T1000 (cell line): ENCODE results near the gene SSR3.

Experiments
- DNase-seq: peaks from one replicate; lab custom pipeline; 2025; ENCODE audit warnings: mixed read lengths; lab: John Stamatoyannopoulos, UW

SSR3 gene

DNA sequence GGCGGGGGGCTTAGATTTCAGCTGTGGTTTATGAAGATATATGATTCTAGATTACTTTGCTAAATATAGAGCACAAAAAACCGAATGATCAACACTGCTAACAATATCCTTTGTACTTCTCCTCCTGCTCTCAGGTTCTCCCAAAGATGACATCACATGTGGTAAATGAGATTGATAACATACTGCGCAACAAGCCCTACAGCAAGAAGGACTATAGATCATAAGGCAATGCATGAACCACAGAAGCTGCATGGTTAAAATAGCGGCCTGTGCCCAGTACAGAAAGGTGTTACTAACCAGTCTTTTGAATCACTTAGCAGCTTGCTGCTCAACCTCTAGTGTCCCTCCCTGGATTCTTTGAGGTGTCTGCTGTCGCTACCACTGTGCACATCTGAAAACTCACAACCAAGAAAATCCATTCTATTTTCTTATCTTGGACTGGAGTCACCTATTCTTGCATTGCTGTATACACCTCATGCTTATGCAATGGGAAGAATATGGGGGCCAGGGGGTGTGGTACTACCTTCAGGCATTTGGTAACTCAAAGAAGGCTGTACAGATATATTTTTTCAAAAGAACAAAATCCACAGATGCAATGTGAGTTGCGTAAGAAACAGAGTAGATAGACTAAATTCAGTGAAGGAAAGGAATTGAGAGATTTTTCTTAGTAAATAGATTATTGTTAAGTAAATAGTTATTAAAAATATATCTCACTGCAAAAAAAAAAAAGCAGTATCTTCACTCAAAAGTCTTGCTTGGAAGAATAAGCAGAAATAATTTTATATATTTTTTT, 18.2 kb downstream of the SSR3 start:
- DNase-seq: no peak

DNA sequence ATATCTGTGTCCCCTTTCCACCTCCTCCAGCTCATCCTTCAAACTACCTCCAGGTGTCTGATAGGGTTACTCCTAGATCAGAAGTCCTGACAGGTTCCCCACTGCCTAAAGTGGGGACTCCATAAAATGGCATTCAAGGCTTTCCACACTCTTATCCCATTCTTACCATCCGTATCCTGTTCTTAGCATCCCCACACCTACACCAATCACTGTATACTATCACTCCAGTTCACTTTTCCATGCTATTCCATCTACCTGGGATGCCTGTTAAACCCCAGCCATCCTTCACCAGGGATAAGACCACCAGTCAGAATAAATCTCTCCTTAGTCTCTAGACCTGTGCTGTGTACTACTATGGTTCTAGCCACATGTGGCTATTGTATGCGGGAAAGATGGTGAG, 19.1 kb downstream of the SSR3 start:
- no peak for DNase-seq

DNA sequence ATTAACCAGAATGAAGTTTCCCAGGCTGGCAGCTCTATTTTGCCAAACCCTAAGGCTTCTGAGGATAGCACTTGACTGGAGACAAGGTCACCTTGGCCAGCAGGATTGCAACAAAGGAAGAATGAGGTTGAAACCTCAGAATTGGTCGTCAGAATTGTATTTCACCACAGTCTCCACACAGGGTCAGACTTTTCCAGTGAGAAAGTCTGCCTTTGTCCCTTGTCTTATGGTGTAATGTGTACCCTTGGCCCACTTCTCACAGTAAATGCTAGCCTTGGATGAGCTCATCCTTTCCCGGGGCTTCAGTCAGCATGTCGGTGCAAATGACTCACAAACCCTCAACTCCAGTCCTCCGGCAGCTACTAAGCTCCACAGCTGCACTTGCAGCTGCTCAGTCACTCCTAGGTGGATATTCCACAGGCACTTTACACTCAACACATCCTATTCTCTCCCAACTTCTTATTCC, 19.7 kb downstream of the SSR3 start:
- peak; percentile 74 for DNase-seq

GRCh38 chr3:156533205-156533604, 21.7 kb downstream of the SSR3 start:
- DNase-seq: no peak

DNA sequence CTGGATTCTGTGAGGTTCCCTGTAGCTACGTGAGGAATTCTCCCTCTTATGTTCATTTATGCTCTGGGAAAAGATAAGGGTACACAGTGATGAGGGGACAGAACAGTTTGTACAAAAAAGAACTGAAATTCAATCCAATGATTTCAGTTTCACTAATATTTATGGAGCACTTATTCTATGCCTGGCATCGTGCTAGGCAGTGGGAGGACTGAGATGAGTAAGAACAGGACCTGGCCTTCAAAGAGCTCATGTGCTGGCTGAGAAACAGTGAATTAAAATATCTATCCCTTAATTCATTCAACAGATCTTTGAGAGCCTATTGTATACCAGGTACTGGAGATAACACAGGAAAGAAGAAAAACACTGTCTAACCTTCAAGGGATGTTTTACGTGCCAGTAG, 22.2 kb downstream of the SSR3 start:
- DNase-seq: no peak

GRCh38 chr3:156530980-156531379, 23.9 kb downstream of the SSR3 start:
- no peak for DNase-seq

GRCh38 chr3:156527060-156527459, 27.9 kb downstream of the SSR3 start:
- DNase-seq: no peak

- no peak for DNase-seq
These were observed 29.1 kb downstream of the SSR3 start for GRCh38 chr3:156525808-156526207.

DNA sequence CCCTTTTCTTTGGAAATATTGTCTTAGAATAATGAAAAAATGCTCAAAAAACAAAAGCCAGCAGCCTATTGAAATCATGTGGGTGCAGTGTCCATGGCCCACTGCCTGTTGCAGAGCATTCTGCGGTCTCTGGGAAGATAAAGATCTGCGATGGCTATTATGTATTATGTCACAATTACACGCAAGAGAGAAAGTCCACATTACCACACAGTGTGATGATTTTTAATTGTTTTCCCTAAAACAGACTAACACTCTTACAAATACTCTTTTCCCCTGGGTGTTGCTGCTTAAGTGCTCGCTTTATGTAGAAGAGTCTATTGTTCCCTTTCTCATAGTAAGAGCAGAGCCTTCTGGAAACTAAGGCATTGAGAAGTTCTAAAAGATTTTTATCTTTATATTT, 32.2 kb downstream of the SSR3 start:
- no peak for DNase-seq

DNA sequence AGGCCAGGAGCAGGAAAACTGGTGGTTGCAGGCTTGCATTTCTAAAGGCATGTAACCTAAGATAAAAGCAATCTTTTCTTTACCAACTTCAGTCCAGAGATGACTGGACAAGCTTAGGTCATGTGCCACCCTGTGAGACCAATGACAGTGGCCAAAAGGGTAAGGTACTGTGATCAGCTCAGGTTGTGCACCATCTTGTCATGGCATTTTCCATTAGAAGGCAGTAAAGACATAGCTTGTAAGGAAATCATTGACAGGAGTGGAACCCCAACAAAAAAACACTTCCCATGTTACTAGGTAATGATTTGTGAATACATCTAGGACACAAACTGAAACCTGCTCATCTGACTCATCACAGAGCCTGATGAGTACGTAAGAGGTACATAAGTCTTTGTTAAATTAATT, 35.2 kb downstream of the SSR3 start:
- DNase-seq: no peak

DNA sequence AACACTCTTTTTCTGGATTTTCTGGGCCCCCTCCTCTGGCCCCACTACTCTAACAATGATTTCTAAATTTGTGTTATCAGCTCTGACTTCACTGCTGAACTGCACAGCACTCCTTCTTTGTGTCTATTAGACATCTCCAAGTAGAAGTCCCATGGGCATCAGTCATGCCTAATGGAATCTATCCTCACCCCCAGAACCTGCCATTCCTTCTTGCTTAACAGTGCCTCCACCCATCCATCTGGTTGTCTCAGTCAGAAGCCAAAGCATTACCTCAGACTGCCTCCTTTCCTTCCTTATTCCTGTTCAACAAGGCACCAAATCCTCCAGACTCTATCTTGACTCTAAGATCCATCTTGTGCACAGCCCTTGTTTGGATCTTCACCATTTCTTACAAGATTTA, 36.2 kb downstream of the SSR3 start:
- no peak for DNase-seq

DNA sequence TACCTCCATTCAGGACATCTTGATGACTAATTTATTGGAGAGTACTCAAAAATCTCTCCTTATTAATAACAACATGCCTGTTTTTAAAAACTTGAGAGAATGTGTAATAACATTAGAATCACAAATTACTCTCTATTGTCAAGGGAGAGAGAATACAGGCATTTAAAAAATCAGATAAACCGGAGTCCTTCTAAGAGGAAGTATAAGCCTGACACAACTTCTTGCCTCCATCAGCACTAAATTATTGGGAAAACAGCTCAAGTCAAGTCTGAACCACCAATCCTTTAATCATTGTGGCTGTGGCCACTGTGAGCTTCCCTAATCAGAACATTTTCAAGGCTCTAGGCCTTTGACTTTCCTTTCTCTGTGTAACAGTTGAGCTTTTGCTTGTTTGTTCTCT, 38.0 kb downstream of the SSR3 start:
- no peak for DNase-seq

GRCh38 chr3:156516284-156516683, 38.6 kb downstream of the SSR3 start:
- DNase-seq: no peak

DNA sequence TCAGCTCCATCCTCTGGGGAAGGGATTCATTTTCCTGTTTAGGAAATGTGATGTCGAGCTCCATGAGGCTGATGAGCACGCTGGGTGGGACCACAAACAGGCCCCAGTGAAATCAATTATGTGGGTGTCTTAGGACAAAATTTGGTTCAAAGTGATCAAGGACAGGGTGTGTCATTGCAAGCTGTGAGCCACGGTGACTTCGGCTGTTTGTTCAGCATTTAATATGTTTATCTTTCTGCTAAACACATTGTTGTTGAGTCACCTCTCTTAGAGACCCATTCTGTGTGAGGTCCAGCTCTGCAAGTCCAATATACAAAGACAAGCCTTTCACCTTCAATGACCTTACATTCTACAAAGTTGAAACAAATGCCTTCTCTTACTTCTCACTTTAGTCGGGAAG, 41.3 kb downstream of the SSR3 start:
- DNase-seq: no peak

DNA sequence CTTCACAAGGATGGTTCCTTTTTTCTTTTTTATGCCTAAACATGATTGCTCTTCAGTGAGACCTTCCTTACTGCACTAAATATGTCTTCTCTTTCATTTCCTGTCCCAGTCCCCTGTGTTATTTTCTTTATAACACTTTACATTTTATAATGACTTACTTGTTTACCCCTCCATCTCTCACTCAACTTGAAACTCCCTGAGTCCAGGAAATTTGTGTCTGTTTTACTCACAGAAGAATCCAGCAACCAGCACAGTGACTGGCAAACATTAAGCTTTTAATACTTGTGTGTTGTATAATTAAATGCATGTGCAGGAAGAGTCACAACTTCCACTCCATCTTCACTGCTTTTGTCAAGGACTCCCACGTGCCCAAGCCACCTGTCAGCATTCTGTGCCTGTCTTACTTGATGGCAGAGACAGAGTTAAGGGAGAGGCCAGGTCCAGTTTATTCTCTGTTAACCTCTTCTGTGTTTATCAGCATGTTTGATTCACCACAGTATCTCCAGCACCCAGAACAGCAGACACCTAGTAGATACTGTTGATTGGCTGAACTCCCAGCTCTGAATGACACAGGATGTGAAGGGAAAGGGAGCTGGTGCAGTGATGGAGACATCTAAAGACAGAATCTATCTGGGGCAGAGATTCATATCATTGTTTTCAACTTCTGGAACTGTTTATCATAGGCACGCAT, 42.8 kb downstream of the SSR3 start:
- DNase-seq: no peak

DNA sequence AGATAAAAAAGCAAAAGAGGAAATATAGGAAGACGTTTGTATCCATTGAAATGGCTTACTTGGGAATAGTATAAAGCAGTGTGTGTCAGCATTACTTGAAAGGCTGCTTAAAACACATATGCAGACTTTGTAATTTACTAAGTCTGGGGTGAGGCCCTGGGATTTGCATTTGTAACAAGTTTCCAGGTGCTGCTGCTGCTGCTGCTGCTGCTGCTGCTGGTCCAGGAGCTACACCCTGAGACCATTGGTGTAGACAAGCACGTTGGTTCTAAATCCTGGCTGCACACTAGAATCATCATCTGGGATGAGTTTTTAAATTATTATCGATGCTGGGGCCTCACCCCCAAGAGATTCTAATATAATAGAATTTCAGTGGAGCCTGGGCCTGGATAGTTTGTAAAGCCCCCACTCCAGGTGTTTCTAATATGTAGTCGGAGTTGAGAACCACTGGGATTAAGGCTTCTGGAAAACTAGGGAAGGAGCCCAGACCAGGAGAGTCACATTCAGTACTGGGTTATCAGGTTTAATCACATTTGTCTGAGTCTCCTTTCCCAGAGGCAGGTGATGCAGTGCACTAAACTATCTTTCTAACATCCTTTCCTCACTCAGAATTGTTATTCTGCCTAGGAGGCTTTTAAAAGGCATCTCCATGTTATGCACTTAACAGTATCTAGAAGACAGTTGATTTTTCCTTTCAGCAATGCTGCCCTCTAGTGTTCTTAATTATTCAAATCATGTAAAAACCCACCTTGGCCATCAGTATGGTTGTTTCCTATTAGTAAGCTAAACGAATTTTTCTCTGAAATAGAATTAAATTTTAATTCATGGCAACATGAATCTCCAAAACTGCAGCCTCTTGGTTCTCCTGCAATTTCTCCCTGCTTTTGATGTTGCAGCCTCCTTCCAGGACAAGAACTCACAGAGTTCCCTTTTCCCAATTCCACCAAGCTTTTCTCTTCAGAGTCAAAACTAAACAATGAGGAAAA, 45.4 kb downstream of the SSR3 start:
- DNase-seq: no peak

- DNase-seq: no peak
These were observed 47.6 kb downstream of the SSR3 start for GRCh38 chr3:156507285-156507684.

DNA sequence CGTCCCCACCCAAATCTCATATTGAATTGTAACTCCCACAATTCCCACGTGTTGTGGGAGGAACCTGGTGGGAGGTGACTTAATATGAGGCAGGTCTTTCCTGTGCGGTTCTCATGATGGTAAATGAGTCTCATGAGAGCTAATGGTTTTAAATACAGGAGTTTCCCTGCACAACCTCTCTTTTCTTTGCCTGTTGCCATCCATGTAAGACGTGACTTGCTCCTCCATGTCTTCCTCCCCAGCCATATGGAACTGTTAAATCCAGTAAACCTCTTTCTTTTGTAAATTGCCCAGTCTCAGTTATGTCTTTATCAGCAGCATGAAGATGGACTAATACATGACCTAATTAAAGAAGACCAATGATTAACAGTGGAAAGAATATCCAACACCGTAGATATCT, 56.6 kb downstream of the SSR3 start:
- no peak for DNase-seq

DNA sequence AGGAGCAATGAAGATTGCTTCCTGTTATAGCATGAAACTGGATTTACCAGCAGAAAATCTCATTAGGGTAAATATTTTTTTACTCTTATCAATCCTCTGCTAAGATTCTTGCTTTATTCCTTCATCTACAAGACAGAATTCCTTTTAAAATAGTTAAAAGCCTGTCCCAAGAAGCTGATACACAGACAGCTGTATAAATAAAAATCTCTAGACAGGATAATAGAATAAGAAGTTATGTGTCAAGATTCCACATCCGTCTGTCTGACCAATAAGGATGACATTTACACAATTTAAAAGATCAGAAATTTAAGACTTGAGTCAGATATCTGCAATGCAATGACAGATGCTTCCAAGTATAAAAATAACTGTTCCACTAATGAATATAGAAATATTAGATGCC, 57.6 kb downstream of the SSR3 start:
- no peak for DNase-seq

- DNase-seq: no peak
These were observed 59.1 kb downstream of the SSR3 start for GRCh38 chr3:156495816-156496215.

DNA sequence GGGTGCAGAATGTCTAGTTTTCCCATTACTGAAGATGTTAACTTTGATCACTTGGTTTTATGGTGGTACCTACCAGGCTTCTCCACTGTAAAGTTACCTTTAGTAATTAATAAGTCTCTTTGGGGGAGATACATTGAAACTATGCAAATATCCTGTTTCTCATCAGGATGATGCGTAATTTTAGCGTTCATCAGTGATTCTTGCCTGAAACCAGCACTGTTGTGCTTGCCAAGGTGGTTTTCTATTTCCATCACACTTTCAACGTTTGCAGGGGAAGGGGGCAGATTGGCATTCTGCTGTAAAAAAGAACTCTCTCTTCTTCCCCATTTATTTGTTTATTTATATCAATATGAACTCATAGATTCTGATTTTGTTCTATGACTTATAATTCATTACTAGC, 61.0 kb downstream of the SSR3 start:
- DNase-seq: no peak

GRCh38 chr3:156492801-156493261, 62.1 kb downstream of the SSR3 start:
- no peak for DNase-seq
